ENCODE measurements around the gene SAP30L. TPM values are rescaled to one million over a fixed set of nuclear protein-coding genes. Genes with fewer than 3 reads are reported as not detected.

SAP30L gene
- total RNA-seq, 1 experiment from 2014 or later = 54.6 TPM

GRCh38 chr5:154406231-154406630, 39.6 kb upstream of the SAP30L start:
- in situ Hi-C loops (cut with HindIII; ENCODE audit: low pct_unique_long_range_greater_than_20kb, low sequenced_read_pairs) = no loop called here
- DNase-seq (ENCODE audit: low read depth, low spot score) = no peak
- BruUV-seq (replicated peaks) = no TSS peak
- H3K4me1 ChIP-seq (ENCODE audit: control insufficient read depth, insufficient read depth, low read length) = no peaks in the 10 kb centered on the region
- no peak for ATAC-seq
- TF ChIP-seq, protein P1, sequence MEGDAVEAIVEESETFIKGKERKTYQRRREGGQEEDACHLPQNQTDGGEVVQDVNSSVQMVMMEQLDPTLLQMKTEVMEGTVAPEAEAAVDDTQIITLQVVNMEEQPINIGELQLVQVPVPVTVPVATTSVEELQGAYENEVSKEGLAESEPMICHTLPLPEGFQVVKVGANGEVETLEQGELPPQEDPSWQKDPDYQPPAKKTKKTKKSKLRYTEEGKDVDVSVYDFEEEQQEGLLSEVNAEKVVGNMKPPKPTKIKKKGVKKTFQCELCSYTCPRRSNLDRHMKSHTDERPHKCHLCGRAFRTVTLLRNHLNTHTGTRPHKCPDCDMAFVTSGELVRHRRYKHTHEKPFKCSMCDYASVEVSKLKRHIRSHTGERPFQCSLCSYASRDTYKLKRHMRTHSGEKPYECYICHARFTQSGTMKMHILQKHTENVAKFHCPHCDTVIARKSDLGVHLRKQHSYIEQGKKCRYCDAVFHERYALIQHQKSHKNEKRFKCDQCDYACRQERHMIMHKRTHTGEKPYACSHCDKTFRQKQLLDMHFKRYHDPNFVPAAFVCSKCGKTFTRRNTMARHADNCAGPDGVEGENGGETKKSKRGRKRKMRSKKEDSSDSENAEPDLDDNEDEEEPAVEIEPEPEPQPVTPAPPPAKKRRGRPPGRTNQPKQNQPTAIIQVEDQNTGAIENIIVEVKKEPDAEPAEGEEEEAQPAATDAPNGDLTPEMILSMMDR (IDR thresholded peaks at IDR 0.05) = no peak
- TF ChIP-seq TCF7L2 (IDR thresholded peaks at IDR 0.05; ENCODE audit: low read depth, low read length) = no peak
- TF ChIP-seq REST (IDR thresholded peaks at IDR 0.05; ENCODE audit: insufficient read depth in 1 of 2, low read depth in 2 of 2, low read length in 1 of 2) = no peak
- TF ChIP-seq POLR2AphosphoS5 (IDR thresholded peaks at IDR 0.05; ENCODE audit: low read depth, low read length) = no peak
- no peak for TF ChIP-seq SIN3A (IDR thresholded peaks at IDR 0.05; ENCODE audit: borderline replicate concordance, insufficient read depth, low read depth, low read length)
- H3K27me3 ChIP-seq (ENCODE audit: control insufficient read depth, insufficient read depth, low read length) = no peaks in the 10 kb centered on the region
- intact Hi-C loops (cut with micrococcal nuclease; ENCODE audit: unreplicated experiment) = loop anchor here (10.0 kb wide), 1 partner anchor 431 kb away; no protein-coding TSS in a partner anchor
- no peak overlapping the region for H3K27ac ChIP-seq (ENCODE audit: low read length)
- no peak overlapping the region for H3K4me3 ChIP-seq (ENCODE audit: low read depth in 2 of 2, low read length in 2 of 2)
- ChIA-PET CTCF (interaction anchor here (0.7 to 2.0 kb wide), 3 partner anchors 208 to 334 kb away, joined by 5 to 21 read pairs (median 6); partner anchors contain the start of gene GALNT10), POLR2A (no interaction called here)
- H3K36me3 ChIP-seq (ENCODE audit: control insufficient read depth, insufficient read depth, low read length) = no peaks in the 10 kb centered on the region
- H3K9me3 ChIP-seq (ENCODE audit: control insufficient read depth, insufficient read depth, low read depth, low read length) = no peaks in the 10 kb centered on the region

DNA sequence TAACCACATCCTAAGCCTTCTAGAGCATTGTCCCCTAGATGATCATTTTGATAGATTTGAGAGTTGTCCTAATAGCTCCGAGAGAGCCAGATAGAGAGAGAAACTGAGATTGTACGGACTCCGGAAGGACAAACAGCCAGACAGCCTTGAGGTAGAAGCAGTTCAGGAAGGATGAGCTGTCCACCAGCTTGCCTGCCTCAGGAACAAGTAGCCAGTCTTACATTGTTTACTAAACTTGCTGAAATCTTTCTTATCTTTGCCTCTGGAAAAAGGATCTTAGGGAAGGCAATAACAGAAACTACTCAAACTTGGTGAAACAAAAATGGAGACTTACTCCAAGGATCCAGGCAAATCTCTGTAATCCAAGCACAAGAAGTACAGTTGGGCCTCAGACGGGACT, 39.0 kb upstream of the SAP30L start:
- Histone ChIP-seq H3K27ac (ENCODE audit: low read length) (no peak overlapping the region), H3K36me3 (ENCODE audit: control insufficient read depth, insufficient read depth, low read length) (no peaks in the 10 kb centered on the region), H3K27me3 (ENCODE audit: control insufficient read depth, insufficient read depth, low read length) (no peaks in the 10 kb centered on the region), H3K4me3 (ENCODE audit: low read depth in 2 of 2, low read length in 2 of 2) (no peak overlapping the region), H3K4me1 (ENCODE audit: control insufficient read depth, insufficient read depth, low read length) (no peaks in the 10 kb centered on the region), H3K9me3 (ENCODE audit: control insufficient read depth, insufficient read depth, low read depth, low read length) (no peaks in the 10 kb centered on the region)
- intact Hi-C loops (cut with micrococcal nuclease; ENCODE audit: unreplicated experiment) (loop anchor here (10.0 kb wide), 1 partner anchor 432 kb away; no protein-coding TSS in a partner anchor), in situ Hi-C loops (cut with HindIII; ENCODE audit: low pct_unique_long_range_greater_than_20kb, low sequenced_read_pairs) (no loop called here)
- DNase-seq (ENCODE audit: low read depth, low spot score) = no peak
- no TSS peak for BruUV-seq (replicated peaks)
- ATAC-seq = no peak
- CTCF ChIA-PET = no interaction called here
- TF ChIP-seq SIN3A (IDR thresholded peaks at IDR 0.05; ENCODE audit: borderline replicate concordance, insufficient read depth, low read depth, low read length) (no peak), POLR2AphosphoS5 (IDR thresholded peaks at IDR 0.05; ENCODE audit: low read depth, low read length) (no peak), TCF7L2 (IDR thresholded peaks at IDR 0.05; ENCODE audit: low read depth, low read length) (no peak), REST (IDR thresholded peaks at IDR 0.05; ENCODE audit: insufficient read depth in 1 of 2, low read depth in 2 of 2, low read length in 1 of 2) (no peak)
- TF ChIP-seq, protein P1 (IDR thresholded peaks at IDR 0.05) = no peak
- POLR2A ChIA-PET = no interaction called here
